GM21529 (cell line): ENCODE data around the gene ABCC3.

Source experiments
- ATAC-seq: cut with Tn5 transposase; IDR thresholded peaks from one replicate; pipeline ENCODE4 v1.9.1; 2021; ENCODE audit not compliant: unreplicated experiment

Gene ABCC3

GRCh38 chr17:50626037-50626574 lies 8.6 kb upstream of the ABCC3 start:
- no peak for ATAC-seq

GRCh38 chr17:50627036-50627781 lies 7.5 kb upstream of the ABCC3 start:
- ATAC-seq: no peak

GRCh38 chr17:50627782-50628601 lies 6.7 kb upstream of the ABCC3 start:
- no peak for ATAC-seq

GRCh38 chr17:50629902-50630301 lies 4.8 kb upstream of the ABCC3 start:
- no peak for ATAC-seq

- no peak for ATAC-seq
Observed at GRCh38 chr17:50630524-50631194, 4.0 kb upstream of the ABCC3 start.

GRCh38 chr17:50631195-50631907 lies 3.3 kb upstream of the ABCC3 start:
- no peak for ATAC-seq

- no peak for ATAC-seq
Observed at GRCh38 chr17:50631908-50632571, 2.6 kb upstream of the ABCC3 start.

GRCh38 chr17:50632637-50633036 lies 2.0 kb upstream of the ABCC3 start:
- no peak for ATAC-seq

GRCh38 chr17:50633683-50634082 lies 998 bp upstream of the ABCC3 start:
- ATAC-seq: no peak

GRCh38 chr17:50634915-50635731 lies 442 bp downstream of the ABCC3 start:
- no peak for ATAC-seq

- no peak for ATAC-seq
Observed at GRCh38 chr17:50635732-50635981, 976 bp downstream of the ABCC3 start.

- ATAC-seq: no peak
Observed at GRCh38 chr17:50635982-50636803, 1.5 kb downstream of the ABCC3 start.

GRCh38 chr17:50636804-50637195 lies 2.1 kb downstream of the ABCC3 start:
- ATAC-seq: no peak

GRCh38 chr17:50637829-50638605 lies 3.3 kb downstream of the ABCC3 start:
- no peak for ATAC-seq

GRCh38 chr17:50638606-50638965 lies 3.9 kb downstream of the ABCC3 start:
- no peak for ATAC-seq

- ATAC-seq: no peak
Observed at GRCh38 chr17:50638966-50639713, 4.5 kb downstream of the ABCC3 start.

- no peak for ATAC-seq
Observed at GRCh38 chr17:50640686-50641351, 6.1 kb downstream of the ABCC3 start.
